GM19324 (cell line): ENCODE results near the gene AP2M1.
"Not testable (repeated sequence)": the region's sequence is repeated elsewhere in the genome, so short reads cannot be mapped to it uniquely, and the experiment has no call there.

Experiments
- ATAC-seq: cut with Tn5 transposase; IDR thresholded peaks from one replicate; pipeline ENCODE4 v1.9.1; 2021; ENCODE audit warnings: mild to moderate bottlenecking, moderate library complexity; ENCODE audit not compliant: unreplicated experiment, low FRiP score

The AP2M1 gene

DNA sequence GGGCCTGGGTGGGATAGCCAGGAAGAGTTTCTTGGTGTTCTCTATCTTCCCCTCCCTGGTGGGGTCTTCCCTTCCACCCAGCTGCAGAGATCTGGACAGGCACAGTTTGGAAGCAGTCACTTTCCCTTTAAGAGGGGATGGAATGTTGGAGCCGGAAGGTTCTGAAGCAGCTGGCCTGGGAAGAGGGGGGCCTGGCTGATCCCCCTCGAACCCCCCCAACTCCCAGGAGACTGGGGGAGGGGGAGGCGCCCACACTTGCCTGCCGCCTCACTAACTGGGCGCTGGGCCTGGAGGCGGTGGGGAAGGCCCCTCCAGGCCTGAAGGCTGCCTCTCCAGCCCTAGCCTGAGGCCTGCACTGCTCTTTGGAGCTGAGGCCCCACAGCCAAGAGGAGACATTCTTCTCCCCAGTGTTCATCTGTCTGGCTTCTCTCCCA lies 18.1 kb upstream of the AP2M1 start:
- no peak for ATAC-seq

DNA sequence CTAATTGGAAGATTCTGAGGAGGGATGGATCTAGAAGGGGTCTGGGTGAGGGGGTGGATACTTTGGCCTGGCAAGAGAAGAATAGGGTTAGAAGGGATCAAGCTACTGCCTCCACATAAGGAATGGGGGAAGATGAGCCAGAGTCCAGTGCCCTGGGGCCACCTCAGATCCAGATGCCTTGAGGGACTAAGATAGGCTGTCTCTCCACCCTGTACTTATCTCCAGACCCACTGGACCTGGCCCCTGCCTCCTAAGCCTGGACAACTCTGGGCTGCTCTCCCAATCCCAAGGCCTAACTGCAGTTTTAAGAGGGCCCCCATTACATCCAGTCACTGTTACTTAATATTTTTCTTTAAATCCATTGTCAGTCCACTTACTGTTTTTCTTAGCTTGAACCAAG lies 17.4 kb upstream of the AP2M1 start:
- ATAC-seq = no peak

DNA sequence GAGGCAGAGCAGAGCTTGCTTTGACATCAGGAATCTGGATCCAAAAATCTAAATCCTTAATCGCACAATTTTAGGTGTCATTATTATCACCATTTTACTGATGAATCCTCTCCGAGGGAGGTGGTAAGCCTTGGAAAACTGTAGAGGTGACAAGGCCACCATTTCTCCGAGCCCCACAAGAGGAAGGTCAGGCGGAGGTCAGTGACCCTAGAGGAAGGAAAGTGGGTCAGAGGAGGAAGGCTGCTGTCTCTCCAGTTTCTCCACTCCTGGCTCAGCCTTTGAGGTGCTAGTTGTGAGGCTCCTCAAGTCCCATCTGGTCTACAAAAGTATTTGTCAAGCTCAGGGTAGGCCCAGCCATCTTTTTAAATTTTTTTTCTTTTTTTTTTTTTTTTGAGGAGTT lies 16.3 kb upstream of the AP2M1 start:
- no peak for ATAC-seq

DNA sequence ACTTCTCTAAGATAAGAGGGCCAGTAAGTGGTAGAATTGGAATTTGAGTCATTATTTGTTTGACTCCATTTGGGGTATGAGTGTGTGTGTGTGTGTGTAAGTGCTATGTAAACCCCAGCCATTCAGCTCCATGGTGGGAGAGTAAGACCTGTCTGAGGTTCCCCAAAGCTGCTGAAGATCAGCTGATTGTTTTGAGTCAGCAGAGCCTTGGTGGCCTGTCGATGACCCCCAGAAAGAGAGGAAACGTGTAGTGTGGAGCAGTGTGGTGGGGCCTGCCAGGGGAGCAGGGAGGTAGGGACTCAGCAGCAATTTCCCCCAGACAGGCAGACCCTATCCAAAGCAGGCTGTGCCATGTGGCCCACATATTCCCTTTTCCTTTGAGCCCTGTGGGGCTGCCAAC lies 14.2 kb upstream of the AP2M1 start:
- ATAC-seq = no peak

DNA sequence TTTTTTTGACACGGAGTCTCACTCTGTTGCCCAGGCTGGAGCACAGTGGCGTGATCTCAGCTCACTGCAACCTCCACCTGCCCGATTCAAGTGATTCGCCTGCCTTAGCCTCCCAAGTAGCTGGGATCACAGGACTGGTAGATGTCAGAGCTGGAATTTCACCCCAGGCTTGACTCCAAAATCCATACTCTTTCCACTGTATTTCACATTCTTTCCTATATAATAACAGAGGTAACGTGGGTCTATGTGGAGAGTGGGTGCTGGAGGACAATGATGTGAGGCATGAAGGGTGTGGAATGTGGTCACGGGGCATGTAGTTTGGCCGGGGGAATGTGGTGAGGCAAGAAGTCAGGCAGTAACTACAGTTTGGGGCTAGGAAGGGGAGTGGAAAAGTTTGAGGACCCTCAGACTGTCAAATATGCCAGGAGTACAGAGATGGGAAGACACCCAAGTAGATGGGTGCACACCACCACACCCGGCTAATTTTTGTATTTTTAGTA lies 12.0 kb upstream of the AP2M1 start:
- ATAC-seq = not testable (repeated sequence)

DNA sequence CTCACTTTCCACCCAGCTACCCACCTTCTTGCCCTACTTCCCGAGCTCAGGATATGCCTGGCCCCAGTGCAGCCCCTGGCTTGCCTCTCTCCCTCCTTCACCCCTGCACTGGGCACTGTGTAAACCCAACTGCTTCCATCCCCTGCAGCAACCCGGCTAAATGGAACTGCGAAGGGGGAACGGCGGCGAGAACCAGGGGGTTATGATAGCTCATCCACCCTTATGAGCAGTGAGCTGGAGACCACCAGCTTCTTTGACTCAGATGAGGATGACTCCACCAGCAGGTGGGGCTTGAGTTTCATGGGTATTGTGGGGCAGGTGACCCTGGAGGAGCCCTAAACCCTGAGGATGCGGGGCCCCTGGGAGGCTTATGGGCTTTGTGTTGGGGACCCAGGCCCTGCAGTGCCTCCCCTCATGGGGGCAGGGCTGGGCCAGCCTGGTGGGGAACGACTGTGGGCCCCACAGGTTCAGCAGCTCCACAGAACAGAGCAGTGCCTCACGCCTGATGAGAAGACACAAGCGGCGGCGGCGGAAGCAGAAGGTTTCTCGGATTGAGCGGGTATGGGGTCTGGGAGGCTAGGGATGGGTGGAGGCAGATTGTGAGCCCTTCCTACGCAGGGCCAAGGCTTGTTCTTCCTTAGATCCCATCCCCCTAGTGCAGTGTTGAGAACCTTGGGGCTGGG lies 9.9 kb upstream of the AP2M1 start:
- no peak for ATAC-seq

DNA sequence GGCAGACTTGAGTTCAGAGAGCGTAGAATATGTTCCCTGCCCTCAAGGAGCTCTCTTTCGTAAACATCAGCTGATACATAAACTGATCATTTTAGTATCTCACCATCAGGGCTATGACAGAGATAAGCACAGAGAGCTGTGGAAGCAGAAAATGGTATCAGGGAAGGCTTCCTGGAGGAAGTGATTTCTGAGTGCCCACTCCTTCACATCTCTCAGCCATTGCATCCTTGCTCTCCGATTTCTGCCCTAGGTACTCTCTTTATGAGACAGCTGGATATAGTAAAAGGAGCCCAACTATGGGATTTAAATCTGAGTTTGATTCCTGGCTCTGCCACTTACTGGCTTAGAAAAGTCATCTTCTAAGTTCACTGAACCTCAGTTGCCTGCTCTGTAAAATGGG lies 9.1 kb upstream of the AP2M1 start:
- no peak for ATAC-seq

DNA sequence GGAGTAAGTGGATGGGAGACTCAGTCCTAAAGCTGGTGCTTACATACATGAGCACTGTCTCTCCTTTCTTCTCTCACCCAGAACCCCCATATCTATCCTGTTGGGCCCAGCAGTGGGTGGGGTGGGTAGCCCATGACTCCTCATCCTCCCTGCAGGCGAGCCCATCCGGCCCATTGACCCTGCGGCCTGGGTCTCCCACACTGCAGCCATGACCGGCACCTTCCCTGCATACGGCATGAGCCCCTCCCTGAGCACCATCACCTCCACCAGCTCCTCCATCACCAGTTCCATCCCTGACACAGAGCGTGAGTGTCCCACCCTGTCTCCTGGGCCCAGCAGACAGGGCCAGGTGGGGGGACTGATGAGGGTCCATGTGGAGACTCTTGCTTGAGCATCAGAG lies 8.0 kb upstream of the AP2M1 start:
- ATAC-seq = no peak

DNA sequence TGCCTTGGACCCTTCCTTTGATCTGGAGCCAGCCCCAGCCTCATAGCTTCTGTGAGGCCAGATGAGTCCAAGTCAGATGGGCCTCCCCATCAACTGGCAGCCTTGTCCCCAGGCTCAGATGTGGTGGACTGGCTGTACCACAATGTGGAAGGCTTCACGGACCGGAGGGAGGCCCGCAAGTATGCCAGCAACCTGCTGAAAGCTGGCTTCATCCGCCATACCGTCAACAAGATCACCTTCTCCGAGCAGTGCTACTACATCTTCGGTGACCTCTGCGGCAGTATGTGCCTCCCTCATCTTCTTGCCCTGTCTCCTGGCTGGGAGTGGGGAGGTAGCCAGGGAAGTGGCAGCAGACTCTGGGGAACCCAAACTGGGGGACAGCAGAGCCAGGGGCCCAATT lies 6.9 kb upstream of the AP2M1 start:
- no peak for ATAC-seq

DNA sequence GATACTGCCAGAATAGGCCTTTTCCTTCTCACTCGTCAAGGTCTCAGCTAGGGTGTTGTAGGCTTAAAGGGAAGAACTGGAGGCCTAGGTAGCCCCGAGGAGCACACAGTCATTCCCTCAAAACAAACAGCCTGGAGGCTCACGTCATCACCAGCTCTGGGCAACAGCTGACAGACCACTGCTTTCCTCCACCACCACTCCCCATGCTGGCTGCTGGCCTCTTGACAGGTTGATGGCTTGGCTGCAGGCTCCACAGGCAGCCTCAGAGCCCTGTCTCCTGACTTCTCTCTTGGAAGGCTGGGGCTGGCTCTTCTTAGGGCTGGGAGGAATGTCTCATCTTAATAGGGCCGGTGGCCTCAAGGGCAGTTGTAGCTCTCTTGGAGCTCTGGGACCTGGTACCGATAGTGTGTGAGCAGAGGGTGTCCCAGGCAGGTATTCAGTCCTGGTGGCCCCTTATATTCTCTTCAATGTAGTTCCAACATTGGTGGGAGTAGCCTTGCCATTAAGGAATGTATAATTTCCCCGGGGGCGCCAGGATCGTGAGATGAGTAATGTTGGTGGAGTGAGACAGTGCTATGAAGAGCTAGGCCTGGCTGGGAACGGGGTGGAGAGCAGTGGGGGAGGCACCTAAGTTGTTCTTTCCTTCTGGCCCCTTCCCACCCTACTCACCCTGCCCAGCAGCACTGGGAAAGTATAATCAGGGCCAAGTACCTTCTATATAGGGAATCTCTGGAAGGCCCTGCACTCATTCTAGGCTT lies 6.1 kb upstream of the AP2M1 start:
- ATAC-seq = no peak

DNA sequence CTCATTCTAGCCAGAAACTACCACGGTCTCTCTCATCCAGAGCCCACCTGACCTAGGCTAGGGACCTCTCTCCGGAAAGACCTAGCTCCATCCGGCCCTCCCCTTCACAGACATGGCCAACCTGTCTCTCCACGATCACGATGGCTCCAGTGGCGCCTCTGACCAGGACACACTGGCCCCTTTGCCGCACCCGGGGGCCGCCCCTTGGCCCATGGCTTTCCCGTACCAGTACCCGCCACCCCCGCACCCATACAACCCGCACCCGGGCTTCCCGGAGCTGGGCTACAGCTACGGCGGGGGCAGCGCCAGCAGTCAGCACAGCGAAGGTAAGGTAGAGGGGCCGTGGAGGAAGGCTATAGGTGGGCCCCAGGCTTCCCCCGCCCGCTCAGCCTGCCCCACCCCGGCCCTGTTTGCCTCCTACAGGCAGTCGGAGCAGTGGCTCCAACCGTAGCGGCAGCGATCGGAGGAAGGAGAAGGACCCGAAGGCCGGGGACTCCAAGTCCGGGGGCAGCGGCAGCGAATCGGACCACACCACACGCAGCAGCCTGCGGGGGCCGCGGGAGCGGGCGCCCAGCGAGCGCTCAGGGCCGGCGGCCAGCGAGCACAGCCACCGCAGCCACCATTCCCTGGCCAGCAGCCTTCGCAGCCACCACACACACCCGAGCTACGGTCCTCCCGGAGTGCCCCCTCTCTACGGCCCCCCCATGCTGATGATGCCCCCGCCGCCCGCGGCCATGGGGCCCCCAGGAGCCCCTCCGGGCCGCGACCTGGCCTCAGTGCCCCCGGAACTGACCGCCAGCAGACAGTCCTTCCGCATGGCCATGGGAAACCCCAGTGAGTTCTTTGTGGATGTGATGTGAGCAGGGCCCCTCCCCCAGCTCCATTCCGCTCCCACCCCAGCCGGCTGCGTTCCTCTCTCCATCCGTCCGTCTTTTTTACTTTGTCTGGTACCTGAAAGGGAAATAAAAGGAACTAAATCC lies 4.5 kb upstream of the AP2M1 start:
- ATAC-seq = no peak

DNA sequence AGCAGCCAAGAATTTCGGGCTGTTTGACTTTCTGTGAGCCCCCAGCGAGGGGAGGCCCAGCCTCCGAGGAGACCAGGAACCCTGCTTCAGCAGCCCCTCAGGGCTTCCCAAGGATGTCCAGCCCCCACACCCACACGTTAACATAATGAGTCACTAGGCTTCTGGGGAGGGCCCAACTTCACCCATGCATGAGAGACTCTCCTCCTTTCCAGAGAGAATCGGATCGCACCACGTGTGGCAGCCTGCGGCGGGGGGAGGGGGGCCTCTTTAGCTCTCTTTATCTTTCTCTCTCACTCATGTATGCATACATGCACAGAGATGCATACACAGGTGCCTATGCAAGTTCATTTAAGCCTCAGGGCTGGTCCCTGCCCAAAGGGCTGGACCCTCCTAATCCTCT lies 3.1 kb upstream of the AP2M1 start:
- no peak for ATAC-seq

DNA sequence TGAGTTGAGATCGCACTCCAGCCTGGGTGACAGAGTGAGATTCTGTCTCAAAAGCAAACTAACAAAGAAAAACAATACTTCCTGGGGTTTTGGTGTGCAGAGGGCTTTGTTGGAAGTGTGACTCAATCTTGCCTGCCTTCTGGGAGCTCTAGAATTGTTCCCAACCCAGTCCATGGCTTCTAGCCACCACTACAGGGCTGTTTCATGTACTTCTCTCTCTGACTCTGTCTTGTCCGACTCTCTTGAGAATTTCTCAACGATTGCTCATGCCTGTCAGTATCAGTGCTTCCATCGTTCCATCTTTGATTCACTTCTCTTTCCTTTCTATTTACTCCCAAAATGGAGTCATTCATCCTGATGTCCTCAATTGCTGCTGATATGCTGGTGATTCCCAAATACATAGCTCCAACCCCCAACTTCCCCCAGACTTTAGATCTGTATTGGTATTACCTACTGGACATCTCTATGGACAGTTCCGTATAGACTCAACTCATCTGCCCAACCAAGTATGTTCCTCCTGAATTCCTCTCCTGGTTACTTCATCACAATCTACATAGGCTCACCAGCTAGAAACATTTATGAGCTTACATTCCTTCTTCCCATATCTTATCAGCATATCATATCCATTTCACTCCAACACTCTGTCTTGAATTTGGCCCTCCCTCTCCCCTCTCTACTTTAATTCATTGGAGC lies 1.8 kb upstream of the AP2M1 start:
- ATAC-seq = no peak

DNA sequence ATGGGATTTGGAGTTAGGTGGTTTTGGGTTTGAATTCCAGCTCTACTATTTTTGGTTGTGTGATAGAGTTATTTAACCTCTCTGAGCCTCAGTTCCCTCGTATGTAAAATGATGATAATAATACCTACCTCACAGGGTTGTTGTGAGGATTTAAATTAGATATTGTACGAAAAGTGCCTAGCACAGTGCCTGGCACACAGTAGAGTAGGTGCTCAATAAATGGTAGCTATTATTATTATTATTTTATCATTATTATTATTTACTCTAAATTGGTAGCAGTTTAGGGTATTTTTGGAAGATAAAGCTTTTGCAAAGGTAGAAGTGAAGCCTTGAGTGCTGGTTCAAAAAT lies 1.3 kb upstream of the AP2M1 start:
- no peak for ATAC-seq

DNA sequence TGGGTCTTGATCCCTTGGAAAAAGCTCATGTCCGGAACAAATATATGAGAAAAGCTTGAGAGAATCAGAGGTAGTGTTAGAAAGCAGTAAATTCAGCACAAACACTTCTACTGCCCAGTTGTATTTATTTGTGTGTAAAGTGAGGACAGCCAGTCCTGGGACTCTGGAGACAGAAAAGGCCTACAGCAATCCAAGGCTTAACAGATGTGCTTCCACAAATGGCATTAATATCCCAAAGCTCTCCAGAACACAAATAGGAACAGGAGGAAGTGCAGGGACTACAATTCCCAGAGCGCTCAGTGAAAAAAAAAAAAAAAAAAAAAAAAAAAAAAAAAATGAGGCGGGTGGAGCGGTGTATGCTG lies 390 bp upstream of the AP2M1 start:
- peak; percentile 1 for ATAC-seq

DNA sequence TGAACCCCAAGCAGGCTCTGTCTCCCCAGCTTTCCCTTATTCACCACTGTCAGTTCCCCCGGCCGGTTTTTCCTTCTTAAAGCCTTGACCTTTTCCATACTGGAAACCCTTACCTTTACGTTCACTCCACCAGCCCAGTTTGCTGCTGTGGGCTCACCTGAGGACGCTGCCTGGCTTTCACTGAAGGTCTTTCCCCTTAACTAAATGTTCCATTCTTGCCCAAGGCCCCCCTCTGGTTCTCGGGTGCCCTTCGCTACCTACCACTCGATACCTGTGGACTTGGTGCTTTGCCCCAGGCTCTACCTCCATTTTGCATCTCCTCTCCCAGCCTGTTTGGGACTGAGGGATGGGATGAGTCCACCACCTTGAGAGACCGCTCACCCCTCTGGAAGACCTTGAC lies 851 bp downstream of the AP2M1 start:
- ATAC-seq = no peak

DNA sequence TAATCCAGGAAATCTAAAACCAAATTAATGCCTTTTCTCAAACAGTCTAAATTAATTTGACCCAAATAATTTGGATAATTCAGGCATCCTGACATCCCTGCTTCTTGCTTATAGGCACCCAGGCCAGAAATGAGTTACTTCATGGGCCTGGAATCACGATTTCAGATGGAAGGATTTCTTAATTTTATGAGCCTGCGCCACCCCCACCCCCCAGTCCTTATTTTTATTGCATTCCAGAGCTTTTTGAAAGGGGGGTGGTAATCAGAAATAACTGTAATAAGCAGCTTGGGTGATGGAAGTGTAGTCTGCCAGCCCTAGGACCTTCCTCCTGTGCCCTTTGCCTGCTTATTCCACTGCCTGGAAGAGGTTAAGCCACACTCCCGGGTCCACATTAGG lies 1.3 kb downstream of the AP2M1 start:
- no peak for ATAC-seq

DNA sequence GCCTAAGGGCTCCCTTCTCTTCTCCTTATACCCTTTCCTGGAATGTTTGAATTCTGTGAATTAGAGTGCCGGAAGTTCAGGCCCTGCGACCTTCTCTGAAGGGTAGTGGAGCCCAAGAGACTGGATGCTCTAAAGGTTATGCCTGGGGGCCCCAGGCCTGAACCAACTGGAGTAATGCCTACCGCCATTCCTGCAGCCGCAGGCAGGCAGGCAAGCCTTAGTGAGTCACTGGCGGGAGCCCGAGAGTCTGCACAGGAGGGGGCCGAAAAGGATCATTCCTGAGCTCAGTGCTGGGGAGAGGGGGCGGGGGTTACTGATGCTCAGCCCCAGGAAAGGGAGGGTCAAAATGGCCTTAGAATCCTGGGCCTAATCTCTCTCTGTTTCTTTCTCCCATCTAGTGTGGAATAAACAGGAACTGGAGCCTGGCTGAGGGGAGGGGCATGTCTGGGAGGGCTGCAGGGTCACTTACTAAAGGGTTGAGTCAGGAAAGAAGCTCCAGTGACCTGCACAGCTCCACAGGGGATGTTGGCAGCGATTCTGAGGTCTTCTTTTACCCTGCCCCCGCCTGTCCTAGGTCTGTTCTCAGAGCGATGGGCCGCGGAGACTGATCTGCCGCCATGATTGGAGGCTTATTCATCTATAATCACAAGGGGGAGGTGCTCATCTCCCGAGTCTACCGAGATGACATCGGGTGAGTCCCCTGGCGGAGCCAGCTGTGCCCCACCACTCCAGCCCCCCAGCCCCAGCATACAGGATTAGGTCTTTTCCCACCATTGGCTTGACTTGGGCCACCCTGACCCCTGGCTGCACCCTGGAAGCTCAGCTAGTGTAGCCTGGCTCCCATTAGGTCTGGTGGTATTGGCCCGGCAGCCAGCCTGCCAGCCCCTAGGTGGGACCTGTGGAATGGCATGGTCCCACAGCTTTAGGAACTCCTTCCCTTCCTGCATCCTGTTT lies 2.0 kb downstream of the AP2M1 start:
- ATAC-seq = no peak

DNA sequence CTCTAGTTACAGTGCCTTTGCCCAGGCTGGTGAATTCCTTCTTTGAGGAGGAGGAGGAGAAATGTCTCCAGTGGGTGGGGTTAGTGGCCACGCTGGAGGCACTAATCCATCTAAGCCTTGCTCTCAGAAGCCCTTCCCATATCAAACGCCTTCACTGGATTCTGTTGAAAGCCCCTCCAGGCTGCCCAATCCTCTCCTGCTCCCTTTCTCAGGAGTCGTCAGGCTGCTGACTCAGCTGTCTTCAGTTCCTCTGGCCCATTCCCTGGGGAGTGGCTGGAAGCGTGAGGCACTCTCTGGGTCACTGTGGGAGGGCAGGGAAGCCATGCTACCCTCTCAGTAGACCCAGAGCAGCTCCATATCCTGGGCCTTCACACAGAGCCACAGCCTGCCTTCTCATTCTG lies 2.7 kb downstream of the AP2M1 start:
- no peak for ATAC-seq
